Suppressor macrophage (primary cell): Measurements from ENCODE around the gene GPNMB.

Source experiments
- DNase-seq, 4 experiments: peaks; one replicate each; pipeline ENCODE4 v3.0.0-alpha.2; 2020 to 2022

Gene GPNMB

DNA sequence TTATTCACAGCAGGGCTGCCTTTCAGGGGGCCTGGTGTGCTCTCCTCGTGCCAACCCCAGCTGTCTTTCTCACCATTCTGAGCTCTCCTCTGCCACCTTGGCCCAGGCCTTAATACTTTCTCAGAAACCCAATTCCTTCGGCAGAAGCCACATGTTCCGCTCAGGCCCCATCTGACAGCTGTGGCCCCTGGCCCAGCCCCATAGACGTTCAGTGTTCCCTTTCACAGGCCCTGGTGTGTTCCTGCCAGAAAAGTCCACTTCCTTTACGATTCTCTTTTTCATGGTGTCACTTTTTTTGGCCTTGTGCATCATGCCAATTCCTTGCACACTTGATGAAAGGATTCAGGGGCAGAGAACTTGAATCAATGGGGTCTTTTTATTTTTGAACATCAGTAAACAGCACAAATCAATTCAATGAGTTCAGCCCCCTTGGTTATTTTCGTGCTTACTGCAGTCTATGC, 15.9 kb upstream of the GPNMB start:
- no peak for DNase-seq

DNA sequence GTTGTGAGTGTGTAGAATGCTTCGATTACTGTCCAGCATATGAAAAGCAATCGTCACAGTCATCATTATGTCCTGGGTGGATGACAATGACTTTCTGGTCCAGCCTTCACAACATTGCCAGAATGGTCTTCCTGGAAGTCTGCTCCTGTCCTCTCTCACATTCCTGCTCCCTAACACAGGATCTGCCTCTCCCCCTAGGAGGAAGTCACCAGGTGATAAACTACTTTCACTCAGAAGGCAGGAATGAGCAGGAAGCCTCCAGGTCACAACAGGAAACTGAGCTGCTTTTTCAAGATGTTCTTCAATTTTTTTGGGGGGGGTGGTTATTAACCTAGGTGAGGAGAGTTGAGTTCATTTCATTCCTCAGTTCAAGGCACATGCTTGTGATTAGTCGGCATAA, 13.6 kb upstream of the GPNMB start:
- DNase-seq, result no peak

DNA sequence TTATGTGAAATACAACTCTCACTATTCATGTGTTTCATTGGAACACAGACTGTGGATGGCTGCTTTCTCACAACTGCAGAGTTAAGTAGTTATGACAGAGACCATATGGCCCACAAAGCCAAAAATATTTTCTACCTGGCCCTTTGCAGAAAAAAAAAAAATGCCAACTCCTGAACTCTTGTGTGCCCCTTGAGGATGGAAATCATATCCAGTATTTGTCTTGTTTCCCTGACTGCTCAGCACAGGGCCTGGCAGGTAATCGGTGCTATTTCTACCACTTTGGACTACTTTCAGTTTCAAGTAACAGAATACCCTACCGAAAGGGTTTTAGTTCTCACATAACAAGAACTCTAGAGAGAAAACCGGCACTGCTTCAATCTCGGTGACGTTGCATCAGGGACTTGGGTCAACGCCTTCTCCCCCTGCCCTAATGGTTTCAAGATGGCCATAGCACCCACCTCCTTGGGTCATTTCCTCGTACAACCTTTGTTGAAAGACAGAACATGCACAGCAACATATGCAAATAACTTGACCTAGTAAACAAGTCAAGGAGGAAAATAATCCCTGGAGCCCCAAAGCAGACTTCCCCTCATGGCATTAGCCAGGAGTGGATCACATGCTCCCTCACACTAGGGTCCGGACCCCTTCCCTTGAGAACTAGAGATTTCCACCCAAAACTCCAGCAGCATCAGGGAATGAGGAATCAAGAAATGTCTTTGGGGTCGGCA, 11.8 kb upstream of the GPNMB start:
- no peak for DNase-seq

DNA sequence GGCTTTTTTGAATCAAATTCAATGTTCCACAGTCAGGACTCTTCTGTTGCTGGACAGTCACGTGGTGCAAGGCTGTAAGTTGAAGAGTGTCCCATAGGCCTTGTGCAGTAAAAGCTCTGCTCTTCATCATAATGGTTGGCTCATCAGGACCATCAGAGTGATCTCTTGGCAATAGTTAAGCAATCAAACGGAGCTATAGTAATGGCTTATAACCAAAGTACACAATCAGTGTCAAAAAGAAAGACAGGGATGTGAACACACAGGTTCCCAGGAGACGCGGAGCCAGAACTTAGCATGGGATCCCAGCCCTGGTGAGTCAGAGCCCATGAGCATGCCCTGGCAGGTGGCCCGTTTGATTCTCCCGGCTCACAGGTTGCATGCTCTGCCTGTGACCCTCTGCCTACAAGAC, 10.8 kb upstream of the GPNMB start:
- no peak for DNase-seq

DNA sequence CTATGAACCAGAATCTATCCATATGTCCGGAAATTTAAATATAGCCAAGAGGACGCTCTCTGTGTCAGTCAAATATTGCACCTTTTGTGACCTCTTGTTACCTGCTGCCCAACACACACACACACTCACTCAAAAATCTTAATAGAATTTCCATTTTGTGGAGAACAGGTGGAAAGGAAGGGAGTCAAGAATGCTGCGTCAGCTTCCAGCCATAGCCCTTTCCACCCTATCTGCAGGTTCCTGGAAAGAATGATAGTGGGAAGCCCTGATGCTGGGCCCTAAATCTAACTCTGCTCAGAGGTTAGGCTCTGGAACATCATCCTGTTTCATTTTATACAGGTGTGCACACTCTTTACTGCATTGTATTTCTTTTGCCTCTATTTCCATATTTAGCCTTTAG, 9.6 kb upstream of the GPNMB start:
- DNase-seq, result no peak

DNA sequence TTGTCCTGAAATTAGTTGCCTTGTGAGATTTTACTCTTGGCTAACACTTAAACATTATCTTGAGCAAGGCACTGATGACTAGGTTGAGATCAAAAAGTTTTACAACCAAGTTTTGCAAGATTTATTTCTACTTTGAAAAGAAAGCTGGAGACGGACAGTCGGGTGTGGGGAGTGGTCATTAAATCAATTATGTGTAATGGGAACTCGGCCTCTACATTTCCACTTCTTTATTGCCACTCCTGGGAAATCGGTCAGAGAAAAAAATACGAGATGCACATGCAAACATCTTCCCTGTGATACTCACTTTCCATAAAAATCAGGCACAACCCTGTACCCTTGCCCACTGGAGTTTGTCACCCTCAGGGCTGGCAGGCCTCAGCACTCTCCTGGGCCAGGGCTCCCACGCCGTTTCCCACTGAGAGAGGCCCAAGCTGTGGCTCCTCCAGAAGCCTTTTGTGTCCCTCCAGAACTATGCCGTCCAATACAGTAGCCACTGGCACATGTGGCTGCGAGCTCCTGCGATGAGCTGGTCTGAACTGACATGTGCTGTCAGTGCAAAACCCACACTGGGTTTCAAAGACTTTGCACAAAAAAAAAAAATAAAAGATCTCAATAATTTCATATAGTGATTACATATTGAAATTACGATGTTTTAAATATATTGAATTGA, 7.5 kb upstream of the GPNMB start:
- no peak for DNase-seq

DNA sequence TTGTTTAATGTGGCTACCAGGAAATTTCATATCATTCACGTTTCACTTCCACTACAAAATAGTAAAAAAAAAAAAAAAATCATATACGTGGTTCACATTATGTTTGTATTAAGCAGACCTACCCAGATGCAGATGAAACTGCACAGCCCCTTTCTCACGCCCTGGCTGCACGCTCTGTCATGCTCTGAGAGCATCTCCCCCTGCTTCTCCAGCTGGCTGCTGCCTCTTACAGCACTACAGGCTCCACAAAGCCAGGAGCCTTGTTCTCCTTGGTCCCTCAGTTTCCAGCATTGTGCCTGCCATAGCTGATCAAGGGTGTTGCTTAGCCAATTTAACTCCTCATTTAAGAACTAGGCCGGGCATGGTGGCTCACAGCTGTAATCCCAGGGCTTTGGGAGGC, 6.9 kb upstream of the GPNMB start:
- DNase-seq, result no peak

DNA sequence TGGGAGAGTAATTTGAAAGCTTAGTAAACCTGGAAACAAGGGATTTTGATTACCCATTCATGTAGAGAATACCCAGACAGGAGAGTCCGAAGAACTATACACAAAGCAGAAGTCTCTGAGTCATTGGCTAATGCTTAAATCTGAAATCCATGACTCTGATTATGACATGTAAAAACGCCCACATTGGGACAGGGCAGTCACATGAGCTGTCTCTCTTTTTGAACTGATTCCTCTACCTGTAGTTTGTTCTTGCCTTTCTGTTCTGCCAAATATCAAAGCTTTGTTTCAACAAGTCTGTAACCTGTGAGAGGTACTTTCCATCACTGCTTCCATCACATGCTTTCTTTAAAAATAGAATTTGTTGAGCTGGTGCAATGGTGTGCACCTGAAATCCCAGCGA, 4.3 kb upstream of the GPNMB start:
- DNase-seq, result peak; percentile 73 to 91 (median 82)

DNA sequence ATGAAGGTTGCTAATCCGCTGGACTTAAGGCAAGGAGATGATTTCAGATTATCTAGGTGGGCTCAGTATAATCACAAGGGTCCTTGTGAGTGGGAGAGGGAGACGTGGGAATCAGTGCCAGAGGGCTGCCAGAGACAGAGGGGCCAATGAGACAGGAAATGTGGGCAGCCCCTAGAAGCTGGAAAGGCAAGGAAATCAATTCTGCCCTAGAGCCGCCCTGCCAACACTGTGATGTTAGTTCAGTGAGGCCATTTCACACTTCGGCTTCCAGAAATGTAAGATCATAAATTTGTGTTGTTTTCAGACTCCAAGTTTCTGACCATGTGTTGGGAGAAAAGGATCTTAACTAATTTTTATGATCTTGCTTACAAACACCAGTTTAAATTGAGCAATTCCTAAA, 3.6 kb upstream of the GPNMB start:
- no peak for DNase-seq

DNA sequence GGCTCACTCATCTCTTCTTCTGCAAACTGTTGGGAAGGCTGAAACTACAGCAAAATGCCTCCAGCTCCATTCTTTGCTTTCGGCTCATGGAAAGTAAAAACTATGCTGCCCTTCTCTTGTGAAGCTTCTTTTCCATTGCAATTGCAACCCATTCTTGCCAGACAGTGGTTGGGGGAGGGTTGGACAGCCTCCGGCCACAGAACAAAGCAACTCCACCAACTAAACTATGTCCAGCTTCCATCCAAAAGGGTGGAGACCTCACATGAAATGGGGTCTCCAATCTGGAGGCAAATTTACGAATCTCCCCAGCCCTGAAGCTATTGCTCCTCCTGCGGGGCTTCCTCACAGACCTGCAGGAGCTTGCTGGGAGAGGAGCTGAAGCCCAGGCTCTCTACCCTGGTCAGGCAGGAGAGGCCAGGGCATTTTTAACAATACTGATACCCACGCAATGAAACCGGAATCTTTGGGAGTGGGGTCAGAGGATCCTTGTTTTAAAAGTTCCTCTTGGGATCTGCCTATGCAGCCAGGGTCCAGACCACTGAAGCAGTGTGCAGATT, 549 bp downstream of the GPNMB start:
- peak in 2 of 4 experiments; percentile 7 to 44 for DNase-seq

DNA sequence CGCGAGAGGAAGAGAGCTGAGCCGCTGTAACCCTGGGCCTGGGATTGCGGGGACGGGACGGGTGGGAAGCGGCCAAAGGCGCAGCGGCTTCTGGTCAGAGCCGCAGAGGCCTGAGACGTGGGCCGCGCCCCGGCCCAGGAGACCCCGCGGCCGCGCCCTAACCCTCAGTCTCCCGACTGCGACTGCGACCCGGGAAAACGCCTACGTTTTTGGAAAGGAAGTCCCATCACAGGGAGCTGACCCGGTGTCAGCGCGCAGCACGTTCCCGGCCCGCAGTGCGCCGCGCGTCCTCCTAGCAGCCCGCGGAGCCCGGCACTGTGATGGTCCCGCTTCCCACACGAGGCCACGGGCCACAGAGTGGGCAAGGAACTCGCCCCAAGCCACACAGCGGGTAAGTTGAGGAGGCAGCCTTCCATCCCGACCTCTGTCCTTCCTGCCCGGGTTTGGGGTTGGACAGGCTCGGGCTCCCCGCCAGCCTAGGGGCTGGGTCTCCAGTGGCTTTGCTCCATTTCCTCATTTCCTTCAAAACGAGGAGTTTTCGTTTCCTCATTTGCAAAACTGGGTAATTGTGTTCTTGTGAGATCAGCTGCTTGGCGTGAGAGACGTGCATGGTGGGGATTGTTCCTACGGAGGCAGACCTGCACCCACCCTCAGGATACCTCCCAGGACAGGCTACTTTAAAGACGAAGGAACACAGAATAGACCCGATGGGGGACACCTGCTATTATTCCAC, 1.2 kb downstream of the GPNMB start:
- DNase-seq, result peak; percentile 85 to 94 (median 92)

DNA sequence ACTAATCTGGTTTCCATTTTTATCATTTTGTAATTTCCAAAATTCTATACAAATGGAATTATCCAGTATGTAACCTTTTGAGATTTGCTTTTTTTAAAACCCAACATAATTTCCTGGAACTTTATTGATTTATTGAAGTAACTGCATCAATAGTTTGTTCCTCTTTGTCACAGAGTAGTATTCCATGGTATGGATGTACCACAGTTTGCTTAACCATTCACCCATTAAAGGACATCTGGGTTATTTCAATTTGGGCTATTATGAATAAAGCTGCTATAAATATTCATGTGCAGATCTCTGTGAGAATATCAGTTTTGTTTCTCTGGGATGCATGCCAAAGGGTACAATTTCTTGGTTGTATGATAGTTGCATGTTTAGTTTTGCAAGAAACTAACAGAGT, 2.9 kb downstream of the GPNMB start:
- no peak for DNase-seq

DNA sequence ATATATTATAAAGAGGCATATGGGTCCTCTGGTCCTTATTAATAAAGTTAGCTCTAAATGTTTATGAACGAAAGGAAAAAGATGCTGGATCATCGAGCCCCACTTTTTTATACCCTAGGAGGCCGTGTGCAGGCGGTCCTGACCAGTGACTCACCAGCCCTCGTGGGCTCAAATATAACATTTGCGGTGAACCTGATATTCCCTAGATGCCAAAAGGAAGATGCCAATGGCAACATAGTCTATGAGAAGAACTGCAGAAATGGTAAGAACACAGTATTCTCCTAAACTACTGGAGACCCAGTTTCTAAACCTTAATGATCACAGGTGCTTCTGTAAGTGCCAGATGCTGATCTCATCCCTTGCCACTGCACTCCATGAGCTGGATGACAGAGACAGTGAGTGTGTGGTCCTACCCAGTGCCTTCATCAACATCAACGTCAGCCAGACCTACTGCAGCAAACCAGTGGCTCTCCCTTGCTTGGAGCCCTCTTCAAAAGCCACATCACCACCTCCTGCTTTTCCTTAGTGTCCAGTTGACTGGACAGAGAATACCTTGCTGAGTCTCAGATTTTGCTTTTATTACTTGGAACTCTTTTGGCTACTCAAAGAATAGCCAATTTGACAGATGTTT, 7.6 kb downstream of the GPNMB start:
- no peak for DNase-seq

DNA sequence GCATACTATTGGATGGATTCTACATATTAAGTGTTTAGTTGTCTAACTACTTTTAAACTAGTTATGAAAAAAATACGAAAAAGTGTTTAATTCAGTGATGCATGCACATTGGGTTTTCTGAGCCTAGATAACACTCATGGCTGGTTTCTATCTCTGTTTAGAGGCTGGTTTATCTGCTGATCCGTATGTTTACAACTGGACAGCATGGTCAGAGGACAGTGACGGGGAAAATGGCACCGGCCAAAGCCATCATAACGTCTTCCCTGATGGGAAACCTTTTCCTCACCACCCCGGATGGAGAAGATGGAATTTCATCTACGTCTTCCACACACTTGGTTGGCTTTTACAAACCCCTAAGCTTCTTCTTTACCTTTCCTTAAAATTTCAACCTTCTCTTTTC, 10.2 kb downstream of the GPNMB start:
- DNase-seq, result no peak

DNA sequence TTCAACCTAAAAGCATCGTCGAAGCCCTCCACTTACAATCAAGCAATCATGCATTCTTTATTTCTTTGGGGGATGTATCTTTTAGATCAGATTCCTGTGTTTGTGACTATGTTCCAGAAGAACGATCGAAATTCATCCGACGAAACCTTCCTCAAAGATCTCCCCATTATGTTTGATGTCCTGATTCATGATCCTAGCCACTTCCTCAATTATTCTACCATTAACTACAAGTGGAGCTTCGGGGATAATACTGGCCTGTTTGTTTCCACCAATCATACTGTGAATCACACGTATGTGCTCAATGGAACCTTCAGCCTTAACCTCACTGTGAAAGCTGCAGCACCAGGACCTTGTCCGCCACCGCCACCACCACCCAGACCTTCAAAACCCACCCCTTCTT, 13.8 kb downstream of the GPNMB start:
- no peak for DNase-seq

DNA sequence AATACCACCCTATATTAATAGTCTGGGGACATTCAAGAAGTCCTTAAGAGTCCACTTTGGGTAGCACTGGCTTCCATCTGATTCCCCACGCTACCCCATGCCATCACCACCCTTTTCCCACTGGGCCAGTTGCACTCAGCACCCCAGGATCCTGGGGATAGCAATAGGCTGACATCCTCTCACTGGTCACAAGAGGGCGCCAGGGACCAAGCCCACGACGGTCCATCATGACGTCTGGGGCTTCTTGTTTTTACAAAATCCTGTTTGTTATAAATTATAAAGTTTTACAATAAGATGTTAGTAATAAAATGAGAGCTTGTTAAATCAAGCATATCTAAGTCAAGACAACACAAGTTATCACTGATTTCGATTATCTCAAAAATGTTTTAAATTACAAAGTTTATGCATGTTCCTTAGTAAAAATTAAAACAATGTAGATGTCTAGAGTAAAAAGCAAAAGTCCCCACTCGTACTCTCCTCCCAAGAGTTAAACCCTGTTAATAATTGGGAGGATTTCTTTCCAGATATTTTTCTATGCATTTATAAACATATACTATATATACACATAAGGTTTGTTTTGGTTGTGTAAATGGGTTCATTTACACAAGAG, 15.4 kb downstream of the GPNMB start:
- DNase-seq, result peak; percentile 73 to 85 (median 80)

DNA sequence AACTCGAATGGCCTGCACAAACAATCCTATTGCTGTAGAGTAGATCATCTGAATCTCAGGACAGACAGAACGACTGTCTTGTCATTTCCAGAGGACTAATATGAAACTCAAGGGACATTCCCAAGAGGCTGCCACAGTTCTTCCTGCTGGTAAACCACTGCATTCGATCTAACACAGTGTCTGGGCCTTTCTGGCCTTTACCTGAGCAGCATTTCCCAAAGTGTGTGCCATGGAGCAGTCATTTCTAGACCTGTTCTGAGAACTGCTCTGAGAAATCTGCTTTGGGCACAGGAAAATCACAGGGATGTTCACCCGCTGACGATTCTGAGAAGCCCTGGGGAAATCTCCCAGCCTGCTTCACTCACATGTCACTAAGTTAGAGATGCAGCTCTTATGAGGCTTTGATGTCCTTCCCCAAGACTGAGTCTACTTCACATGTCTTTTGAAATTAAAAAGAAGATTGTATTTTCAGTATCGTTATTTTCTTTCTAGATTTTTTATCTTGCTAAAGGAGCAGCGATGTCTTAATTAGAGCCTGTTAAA, 18.4 kb downstream of the GPNMB start:
- DNase-seq, result no peak

DNA sequence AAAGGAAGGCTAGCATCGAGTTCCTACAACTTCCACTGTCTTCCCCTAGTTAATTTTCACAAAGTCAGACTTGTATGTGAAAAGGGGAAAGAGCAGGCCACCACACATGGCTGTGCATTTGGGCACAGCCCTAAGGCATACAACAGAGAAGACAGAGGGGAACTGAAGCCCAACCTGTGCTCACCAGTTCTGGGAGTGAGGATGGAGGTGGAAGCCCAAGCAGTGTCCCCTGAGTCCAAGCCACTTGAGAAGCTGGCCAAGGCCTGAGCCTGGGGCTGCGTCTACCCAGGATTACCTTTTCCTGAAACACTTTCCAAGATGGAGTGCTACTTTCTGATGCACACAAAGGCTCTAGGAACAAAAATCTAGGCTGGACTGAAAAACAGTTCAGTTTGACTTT, 20.3 kb downstream of the GPNMB start:
- no peak for DNase-seq

DNA sequence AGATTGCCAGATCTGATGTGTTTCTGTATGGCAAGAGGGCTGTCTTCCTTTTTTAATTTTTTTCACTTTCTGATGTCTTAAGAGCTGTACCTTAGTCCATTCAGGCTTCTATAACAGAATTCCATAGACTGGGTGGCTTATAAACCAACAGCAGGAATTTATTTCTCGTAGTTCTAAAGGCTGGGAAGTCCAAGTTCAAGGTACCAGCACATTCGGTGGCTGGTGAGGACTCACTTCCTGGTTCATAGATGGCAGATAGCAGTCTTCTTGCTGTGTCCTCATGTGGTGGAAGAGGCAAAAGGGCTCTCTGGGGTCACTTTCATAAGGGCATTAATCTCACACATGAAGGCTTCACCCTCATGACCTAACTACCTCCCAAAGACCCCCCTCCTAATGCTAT, 20.8 kb downstream of the GPNMB start:
- DNase-seq, result no peak

DNA sequence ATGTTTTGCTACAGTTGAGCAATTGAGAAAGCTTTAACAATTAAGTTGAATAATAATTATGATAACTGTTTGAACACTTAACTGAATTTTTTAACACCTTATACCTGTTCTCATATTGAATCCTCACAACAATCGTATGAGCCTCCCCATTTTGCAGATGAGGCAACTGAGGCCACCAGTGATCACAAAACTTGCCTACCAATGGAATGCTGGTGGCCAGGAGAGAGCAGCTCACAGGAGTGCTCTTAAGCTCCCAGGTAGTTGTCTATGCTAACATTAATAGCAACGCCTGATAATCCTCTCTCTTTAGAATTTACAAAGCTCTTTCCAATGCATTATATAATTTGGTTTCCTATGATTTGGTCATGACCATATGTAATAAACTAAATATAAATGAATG, 21.6 kb downstream of the GPNMB start:
- DNase-seq, result no peak

DNA sequence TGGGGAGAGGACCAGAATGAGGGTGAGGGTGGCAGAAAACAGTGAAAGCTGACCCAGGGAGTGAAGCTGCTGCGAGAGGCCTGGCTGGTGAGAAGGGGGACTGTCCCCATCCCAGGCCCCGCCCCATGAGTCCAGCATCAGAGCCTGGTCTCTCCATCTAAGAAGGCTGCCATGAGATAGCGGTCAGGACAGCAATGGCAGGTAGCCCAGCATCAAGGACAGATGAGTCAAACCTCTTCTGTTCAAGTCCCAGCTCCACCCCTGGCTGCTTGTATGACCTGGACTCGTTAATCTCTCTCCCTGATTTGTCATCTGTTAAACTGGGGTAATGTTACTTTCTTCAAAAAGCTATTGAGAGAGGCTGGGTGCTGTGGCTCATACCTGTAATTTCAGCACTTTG, 22.2 kb downstream of the GPNMB start:
- no peak for DNase-seq

DNA sequence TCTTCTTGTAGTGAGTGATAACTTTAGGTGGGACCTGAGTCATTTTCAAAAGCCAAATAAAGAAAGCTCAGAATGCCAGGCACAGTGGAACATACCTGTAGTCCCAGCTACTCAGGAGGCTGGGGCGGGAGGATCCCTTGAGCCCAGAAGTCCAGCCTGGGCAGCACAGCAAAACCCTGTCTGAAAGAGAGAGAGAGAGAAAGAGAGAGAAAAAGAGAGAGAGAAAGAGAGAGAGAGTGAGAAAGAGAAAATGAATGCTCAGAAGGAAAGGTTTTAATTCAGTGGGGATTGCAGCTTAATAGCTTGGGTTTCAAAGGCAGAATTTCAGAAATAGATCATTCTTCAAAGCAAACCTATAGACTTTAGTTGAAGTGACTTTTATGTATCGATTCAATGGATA, 25.7 kb downstream of the GPNMB start:
- no peak for DNase-seq
